HepG2 (cell line): ENCODE data around the gene AP1G1.
"Not testable (repeated sequence)": the region's sequence is repeated elsewhere in the genome, so short reads cannot be mapped to it uniquely, and the experiment has no call there.

Source experiments
- ATF1 ChIP-seq: IDR thresholded peaks from 2 replicates; pipeline ENCODE4 v1.6.1; 2016; ENCODE audit warnings: mild to moderate bottlenecking, control low read depth
- MXI1 ChIP-seq: IDR thresholded peaks from 3 replicates; pipeline ENCODE4 v1.6.1; 2012; ENCODE audit warnings: low read depth, low read length, inconsistent platforms, borderline replicate concordance
- NFE2L2 ChIP-seq: fragments of 150-350 bp; IDR thresholded peaks from 2 replicates; pipeline ENCODE4 v1.6.1; 2014; ENCODE audit warnings: low read length
- TCF7L2 ChIP-seq: IDR thresholded peaks from 2 replicates; pipeline ENCODE4 v1.6.1; 2011; ENCODE audit warnings: mild to moderate bottlenecking, low read depth, low read length, moderate library complexity
- ZFP1 ChIP-seq: IDR thresholded peaks from 2 replicates; pipeline ENCODE4 v1.6.1; 2016
- ZNF577 ChIP-seq: sonication (generic); formaldehyde crosslinking; IDR thresholded peaks from 2 replicates; pipeline ENCODE4 v1.4.0; 2020; ENCODE audit warnings: mild to moderate bottlenecking, low read depth, missing genetic modification reagents, borderline replicate concordance
- TF ChIP-seq, protein P1 (sequence below): sonication (generic); formaldehyde crosslinking; IDR thresholded peaks from 2 replicates; pipeline ENCODE4 v1.4.0; 2020; ENCODE audit warnings: mild to moderate bottlenecking, missing genetic modification reagents
- TF ChIP-seq, protein P2 (sequence below): sonication (generic); formaldehyde crosslinking; IDR thresholded peaks from 2 replicates; pipeline ENCODE4 v1.5.0; 2020; ENCODE audit warnings: mild to moderate bottlenecking, missing genetic modification reagents, moderate library complexity
- TF ChIP-seq, protein P3 (sequence below): fragments of 450-650 bp; IDR thresholded peaks from 2 replicates; pipeline ENCODE4 v1.6.1; 2017
- TF ChIP-seq, protein P4 (sequence below): sonication (generic); formaldehyde crosslinking; IDR thresholded peaks from 2 replicates; pipeline ENCODE4 v1.4.0; 2020; ENCODE audit warnings: low read depth, mild to moderate bottlenecking, missing genetic modification reagents

DNA sequence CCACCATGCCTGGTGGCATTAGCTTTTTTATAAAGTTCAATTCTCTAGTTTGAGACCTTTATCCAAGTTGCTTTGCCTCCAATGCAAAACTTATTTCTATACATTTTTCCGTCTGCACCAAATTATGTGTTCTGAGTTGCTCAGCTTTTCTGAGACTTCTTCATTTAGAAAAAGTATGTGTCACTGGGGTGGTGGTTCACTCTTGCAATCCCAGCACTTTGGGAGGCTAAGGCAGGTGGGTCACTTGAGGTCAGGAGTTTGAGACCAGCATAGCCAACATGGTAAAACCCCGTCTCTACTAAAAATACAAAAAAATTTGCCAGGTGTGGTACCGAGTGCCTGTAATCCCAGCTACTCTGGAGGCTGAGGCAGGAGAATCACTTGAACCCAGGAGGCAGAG, 23.1 kb upstream of the AP1G1 start:
- TF ChIP-seq, protein P1, sequence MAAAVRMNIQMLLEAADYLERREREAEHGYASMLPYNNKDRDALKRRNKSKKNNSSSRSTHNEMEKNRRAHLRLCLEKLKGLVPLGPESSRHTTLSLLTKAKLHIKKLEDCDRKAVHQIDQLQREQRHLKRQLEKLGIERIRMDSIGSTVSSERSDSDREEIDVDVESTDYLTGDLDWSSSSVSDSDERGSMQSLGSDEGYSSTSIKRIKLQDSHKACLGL (CRISPR knock-in tag) = not testable (repeated sequence)
- not testable (repeated sequence) for TF ChIP-seq ZFP1; ZNF577; NFE2L2; MXI1; TCF7L2; ATF1 (CRISPR knock-in tag)
- TF ChIP-seq, protein P2, sequence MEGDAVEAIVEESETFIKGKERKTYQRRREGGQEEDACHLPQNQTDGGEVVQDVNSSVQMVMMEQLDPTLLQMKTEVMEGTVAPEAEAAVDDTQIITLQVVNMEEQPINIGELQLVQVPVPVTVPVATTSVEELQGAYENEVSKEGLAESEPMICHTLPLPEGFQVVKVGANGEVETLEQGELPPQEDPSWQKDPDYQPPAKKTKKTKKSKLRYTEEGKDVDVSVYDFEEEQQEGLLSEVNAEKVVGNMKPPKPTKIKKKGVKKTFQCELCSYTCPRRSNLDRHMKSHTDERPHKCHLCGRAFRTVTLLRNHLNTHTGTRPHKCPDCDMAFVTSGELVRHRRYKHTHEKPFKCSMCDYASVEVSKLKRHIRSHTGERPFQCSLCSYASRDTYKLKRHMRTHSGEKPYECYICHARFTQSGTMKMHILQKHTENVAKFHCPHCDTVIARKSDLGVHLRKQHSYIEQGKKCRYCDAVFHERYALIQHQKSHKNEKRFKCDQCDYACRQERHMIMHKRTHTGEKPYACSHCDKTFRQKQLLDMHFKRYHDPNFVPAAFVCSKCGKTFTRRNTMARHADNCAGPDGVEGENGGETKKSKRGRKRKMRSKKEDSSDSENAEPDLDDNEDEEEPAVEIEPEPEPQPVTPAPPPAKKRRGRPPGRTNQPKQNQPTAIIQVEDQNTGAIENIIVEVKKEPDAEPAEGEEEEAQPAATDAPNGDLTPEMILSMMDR (CRISPR knock-in tag) = not testable (repeated sequence)
- TF ChIP-seq, protein P3, sequence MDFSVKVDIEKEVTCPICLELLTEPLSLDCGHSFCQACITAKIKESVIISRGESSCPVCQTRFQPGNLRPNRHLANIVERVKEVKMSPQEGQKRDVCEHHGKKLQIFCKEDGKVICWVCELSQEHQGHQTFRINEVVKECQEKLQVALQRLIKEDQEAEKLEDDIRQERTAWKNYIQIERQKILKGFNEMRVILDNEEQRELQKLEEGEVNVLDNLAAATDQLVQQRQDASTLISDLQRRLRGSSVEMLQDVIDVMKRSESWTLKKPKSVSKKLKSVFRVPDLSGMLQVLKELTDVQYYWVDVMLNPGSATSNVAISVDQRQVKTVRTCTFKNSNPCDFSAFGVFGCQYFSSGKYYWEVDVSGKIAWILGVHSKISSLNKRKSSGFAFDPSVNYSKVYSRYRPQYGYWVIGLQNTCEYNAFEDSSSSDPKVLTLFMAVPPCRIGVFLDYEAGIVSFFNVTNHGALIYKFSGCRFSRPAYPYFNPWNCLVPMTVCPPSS = not testable (repeated sequence)
- TF ChIP-seq, protein P4, sequence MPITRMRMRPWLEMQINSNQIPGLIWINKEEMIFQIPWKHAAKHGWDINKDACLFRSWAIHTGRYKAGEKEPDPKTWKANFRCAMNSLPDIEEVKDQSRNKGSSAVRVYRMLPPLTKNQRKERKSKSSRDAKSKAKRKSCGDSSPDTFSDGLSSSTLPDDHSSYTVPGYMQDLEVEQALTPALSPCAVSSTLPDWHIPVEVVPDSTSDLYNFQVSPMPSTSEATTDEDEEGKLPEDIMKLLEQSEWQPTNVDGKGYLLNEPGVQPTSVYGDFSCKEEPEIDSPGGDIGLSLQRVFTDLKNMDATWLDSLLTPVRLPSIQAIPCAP = not testable (repeated sequence)
